Stimulated activated CD8-positive, alpha-beta memory T cell treated with anti-CD3 and anti-CD28 coated beads, Interleukin-4, amount 100 ng/mL, for 1 hour (primary cell): ENCODE data around the gene C1QTNF1.

Experiments used
- DNase-seq, 2 donors: peaks; one replicate each; pipeline ENCODE4 v3.0.0-alpha.2; 2020; ENCODE audit warnings: low read depth in 2 of 2, low spot score in 1 of 2

Gene C1QTNF1

DNA sequence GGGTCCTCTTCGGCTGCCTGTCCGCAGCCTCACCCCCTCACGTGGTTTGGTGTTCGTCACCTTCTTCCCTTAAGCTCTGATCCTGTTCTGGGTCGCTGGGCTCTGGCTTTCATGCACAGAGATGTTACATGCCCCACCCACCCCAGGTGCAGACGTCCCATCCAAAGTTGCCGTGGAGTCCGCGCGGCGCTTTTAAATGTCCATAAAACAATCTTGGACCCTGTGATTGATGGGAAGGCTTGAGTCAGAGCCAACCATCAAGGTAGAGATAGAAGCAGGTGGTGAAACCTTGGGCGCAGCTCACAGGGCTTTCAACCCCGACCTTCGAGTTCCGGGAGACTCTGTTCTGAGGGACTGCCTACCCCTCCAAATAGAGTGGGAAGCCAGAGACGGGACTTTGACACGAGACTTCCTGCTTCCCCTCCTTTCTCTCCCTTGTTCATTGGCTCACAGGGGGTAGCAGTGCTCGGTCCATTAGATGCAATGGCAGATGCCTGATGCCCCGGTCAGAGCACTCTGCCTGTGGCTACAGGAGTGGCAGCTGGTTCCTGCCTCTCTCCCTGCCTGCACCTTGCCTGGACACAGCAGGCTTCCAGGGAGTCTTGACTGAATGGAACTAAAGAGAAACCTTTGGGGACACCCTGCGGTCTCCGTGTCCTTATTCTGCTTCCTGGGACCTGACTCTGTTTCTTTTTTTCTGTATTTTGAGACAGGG lies 54.7 kb downstream of the C1QTNF1 start:
- no peak for DNase-seq

DNA sequence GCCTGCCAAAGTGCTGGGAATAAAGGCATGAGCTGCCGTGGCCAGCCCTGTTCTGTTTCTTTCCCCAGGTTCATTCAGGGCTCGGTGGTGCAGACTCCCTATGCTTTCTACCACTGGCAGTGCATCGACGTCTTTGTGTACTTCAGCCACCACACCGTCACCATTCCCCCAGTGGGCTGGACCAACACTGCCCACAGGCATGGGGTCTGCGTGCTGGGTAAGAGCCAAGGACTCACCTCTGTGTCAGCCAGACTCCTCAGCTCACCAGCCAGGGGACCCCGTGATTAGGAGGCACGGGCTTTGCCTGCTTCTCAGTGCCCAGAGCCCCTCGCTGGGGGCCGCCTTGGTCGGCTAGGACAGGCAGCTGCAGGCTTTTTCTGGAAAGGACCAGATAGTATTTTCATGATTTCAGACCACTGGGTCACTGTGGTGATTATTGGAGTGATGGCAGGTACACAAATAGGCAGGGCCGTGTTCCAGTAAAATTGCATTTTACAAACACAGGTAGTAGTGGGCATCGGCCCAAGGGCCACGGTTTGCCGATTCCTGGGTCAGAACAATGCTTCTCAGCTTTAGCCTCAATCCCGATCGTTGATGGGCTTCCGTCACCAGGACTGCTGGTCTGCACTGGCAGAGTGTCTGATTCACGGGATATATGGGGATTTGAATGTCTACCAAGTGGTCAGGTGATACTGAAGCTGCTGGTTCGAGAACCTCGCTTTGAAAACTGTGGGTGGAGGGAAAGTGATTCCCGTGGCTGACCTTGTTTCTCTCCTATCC lies 55.6 kb downstream of the C1QTNF1 start:
- no peak for DNase-seq

DNA sequence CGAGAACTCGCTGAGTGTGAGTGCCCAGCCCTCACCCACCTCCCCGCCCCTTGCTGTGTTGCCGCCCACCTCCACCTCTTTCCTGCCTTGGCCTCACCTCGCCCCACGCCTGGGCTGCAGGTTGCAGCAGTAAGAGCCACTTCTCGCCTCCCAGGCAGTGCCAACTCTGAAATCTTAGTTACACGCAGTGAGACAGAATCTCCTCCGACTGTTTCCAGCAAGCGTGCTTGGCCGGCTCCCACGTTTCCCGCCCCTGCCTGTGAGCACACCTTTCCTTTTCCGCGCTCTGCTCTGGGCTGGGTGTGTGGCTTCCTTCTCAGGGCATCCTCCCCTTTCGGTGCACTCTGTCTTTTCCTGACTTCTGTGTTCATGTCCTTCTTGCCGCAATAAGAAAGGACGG lies 56.4 kb downstream of the C1QTNF1 start:
- no peak for DNase-seq

DNA sequence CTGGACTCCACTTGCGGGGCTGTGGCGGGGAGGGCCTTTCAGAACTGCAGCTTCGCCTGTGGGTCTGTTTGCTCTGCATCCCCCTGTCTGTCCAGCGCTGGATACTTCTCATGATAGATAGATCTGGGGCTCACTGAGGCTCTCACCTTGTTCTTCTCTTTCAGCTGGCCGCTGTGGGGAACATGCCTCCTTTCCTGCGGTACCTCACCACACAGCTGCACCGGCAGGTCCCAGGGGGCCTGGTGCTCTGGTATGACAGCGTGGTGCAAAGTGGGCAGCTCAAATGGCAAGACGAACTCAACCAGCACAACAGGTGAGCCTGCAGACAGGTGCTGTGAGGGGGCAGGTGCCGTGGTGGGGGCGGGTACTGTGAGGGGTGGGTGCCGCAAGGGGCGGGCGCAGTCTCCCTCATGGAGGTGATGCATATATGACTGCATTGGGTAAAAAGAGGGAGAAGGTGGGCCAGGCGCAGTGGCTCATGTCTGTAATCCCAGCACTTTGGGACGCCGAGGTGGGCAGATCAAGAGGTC lies 56.9 kb downstream of the C1QTNF1 start:
- DNase-seq = no peak

DNA sequence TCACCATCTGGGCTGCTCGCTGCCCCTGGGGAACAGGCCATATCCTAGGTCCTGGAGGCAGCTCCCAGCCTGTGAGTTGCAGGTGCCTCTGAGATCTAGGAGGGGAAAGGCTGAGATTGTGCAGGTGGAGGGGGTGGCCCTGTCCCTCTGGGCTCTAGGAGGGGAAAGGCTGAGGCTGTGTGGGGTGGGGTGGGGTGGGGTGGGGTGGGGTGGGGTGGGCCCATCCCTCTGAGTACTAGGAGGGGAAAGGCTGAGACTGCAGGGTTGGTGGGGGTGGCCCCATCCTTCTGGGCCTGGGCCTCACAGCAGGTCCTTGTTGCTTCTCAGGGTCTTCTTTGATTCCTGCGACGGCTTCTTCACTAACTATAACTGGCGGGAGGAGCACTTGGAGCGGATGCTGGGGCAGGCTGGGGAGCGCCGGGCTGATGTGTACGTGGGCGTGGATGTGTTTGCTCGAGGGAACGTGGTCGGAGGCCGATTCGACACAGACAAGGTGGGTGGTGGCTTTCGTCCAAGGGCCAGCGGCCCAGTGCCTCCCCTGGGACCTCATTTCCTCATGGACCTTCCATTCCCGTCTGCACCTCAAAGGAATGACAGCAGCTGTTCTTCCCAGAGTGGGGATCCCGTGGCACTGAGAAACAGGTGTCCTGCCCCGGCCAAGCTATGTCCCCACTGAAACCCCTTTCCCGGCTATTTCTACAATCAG lies 57.8 kb downstream of the C1QTNF1 start:
- no peak for DNase-seq

DNA sequence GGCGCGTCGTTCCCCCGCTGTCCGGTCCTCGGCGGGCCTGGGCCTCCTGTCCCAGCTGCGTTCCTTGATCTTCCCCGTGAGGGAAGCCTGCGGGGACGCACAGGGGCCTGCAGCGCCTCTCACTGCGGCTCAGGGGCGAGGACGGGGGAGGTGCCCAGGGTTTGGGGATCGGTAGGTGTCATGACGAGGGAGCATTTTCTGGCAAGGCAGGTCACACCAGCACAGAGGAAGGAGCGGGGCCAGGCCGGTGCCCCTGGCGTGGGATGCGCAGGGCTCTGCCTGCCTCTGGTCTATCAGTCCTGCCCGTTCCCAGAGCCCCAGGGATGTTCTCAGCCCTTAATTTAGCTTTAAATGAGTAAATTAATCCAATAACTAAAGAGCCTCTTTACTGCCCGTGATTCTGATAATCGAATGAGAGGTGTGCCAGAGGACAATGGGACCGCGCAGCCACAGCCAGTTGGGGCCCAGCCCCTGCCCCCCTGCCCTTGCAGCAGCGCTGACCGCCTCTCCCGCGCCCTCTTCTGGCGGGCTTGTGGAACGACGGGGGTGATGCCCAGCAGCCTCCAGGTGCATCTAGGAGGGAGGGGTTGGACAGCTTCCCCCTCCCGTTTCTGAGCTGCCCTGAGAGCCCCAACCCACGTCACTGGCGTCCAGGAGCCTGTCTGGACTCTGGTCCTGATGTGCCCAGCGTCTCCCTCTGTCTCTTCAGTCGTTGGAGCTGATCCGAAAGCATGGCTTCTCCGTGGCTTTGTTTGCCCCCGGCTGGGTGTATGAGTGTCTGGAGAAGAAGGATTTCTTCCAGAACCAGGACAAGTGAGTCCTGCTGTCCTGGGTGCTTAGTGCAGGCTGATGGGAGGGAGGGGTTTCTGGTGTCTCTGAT lies 58.6 kb downstream of the C1QTNF1 start:
- DNase-seq = peak in 1 of 2 donors; percentile 21

DNA sequence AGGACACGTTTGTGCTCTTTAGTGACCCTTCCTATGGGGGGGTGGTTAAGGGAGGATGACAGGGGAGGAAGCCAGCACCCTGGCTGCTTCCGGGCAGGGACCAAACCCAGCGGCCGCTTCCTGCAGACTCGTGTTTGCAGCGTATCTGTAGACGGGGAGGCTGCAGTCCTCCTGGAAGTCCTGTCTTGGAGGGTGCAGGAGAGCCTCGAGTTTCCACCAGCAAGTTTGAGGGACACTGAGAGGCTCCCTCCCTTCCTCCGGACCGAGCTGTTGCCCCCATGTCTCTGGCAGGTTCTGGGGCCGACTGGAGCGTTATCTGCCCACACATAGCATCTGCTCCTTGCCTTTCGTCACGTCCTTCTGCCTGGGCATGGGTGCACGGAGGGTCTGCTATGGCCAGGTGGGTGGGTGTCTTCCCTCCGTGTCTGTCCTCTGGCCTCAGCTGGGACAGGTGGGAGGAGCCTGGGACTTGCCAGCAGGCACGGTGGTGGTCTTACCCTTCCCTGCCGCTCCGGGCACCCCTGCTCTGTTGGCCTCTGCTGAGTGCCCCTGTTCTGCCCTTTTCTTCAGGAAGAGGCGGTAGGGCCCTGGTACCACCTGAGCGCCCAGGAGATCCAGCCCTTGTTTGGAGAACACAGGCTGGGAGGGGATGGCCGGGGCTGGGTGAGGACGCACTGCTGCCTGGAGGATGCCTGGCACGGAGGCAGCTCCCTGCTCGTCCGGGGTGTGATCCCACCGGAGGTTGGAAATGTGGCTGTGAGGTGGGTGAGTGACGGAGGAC lies 59.4 kb downstream of the C1QTNF1 start:
- no peak for DNase-seq

DNA sequence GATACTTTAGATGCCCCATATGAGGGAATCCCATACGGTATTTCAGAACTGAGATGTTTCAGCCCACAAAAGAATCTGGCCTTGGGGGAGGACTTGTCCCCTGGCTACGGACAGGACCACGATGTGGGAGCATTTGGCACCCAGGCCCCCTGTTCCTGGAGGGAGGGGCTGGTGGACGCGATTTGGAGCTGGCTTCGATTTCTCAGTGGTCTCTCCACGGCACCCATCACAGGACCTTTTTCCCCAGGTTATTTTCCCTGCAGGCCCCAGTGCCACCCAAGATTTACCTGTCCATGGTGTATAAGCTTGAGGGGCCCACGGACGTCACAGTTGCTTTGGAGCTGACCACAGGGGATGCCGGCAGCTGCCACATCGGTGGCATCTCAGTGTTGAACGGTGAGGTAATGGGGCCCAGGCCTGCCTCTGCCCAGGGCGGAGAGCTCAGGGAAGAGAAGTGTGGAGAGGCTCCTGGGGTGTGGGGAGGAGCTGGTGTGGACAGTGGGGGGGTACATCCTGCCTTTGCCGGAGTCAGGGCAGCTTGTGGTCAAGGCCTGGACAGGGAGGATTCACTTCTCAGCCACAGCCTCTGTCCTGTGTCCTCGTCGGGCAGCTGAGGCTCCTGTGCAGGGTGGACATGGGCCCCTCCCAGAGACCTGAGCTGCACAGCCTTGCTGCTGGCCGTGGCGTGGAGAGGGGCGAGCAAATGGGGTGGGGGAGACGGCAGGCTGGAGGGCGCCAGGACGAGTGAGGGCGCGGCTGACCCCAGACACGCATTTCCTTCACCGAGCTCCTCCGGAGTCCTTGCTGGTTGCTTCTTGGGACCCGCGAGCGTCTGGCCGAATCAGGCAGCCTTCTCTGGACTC lies 60.6 kb downstream of the C1QTNF1 start:
- DNase-seq = no peak

DNA sequence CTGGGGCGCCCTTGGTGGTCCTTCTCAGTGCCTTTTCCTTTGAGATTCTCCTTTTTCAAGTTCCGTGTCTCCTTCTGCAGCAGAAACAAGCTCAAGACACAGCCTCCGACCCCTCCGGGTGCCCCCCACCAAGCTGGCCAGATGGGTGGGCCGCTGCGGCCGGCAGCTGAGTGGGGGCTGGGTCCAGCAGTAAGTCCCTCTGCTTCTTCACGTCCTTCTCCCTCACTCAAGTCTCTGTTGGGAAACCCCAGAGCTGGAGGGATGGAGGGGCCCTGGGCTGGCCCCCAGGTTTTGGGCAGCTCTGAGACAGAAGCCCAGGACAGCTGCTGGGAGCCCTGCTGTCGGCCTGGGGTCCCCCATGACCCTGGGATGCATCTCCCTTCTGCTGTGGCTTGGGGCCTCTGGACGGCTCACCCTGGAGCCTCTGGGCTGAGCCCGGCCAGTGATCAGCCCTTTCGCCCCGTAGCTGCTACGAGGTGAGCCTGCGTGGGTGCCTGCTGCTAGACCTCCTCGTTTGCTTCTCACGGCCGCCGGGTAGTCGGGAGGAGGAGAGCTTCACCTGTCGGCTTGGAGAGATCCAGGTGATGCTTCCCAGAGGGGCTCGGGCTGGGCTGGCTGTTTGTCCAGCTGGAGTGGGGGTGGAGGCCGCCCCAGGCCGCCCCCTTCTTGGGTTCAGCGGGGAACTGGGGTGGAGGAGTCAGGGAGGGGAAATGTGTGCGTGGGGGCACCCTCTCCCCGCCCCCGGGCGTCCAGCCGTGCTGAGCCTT lies 61.4 kb downstream of the C1QTNF1 start:
- DNase-seq = no peak

DNA sequence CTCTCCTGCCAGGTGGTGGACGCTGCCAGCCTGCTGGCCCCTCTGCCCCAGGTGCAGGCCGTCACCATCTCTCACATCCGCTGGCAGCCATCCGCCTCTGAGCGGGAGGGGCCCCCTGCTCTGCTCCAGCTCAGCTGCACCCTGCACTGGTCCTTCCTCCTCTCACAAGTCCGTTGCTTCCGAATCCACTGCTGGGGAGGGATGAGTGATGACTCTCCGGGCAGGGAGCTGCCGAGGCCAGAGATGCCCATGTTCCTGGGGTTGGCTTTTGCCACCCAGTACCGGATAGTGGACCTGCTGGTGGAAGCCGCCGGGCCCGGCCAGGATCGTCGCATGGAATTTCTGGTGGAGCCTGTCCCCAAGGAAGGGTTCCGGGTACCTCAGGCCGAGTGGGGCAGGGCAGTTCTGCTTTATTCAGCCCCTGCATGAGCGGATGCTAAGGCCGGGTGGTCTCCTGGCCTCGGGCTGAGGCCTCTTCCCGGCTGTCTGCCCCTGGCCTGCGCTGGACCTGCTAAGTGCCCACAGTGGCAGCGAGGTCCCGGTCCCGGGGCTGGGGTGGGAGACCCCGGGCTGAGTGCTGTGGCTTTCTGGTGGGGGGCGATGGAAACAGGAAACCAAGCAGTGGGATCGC lies 62.1 kb downstream of the C1QTNF1 start:
- no peak for DNase-seq

DNA sequence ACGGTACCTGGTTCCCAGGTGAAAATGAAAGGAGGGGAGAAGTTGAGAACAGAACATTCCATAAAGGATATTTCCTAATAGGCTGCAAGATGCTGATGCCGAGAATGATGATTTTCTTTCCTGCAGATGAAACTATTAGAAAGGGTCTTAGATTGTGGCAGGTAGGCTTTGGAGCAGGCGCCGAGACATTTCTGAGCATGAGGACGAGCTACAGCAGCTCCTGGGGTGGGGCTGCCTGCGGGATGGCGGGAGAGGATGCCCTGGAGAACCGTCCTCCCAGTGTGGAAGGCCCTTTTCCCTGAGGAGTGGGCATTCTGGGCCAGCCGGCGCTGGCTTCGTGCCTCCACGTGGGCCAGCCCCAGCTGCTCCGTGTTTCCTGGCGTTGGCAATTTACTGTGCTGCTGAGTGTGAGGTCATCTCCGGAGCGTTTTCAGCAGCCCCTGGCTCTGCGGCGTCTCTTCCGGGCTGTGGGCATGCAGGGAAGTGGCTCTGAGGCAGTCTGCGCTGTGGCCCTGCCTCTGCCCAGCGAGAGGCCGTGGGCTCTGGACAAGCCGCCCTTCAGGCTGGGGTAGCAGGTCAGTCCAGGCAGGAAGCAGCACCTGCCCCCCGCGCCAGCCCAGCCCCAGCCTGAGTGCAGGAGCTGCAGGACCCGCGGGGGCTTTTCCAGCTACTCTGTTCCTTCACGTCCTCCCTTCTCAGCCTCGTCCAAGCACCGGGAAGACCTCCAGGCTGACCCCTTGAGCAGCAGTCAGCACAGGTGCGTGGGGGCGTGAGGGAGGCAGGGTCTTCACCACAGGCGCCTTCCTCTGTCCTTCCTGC lies 62.8 kb downstream of the C1QTNF1 start:
- DNase-seq = no peak

DNA sequence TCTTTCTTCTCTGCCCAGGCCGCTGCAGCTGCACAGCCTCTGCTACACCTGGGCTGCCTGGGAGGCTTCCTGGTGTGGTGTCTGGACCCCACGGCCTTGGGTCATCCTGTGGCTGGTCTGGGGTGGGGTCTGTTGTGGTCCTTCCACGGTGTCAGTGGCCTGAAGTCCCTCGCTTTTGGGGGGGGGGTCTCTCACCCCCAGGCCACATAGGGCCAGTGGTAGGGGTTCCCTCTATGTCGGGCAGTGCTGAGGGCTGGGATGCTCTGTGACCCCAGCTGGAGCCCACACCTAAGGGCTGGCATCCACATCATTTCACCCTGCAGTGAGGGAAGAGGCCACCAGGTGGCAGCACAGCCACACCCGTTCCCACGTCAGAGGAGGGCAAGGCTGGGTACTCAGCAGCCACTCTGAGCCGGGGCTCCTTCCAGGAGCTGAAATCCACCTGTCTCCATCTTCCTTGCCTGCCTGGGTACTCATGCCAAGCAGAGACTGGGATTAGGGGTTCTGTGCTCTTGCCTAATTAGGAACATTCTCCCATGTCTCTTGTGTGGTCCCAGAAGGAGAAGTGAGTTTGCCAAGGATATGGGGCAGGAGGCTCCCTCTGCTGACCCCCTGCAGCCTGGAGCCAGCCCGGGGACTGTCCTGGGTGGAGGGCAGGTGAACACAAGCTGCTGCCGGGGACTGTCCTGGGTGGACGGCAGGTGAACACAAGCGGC lies 63.6 kb downstream of the C1QTNF1 start:
- peak in 1 of 2 donors; percentile 55 for DNase-seq

DNA sequence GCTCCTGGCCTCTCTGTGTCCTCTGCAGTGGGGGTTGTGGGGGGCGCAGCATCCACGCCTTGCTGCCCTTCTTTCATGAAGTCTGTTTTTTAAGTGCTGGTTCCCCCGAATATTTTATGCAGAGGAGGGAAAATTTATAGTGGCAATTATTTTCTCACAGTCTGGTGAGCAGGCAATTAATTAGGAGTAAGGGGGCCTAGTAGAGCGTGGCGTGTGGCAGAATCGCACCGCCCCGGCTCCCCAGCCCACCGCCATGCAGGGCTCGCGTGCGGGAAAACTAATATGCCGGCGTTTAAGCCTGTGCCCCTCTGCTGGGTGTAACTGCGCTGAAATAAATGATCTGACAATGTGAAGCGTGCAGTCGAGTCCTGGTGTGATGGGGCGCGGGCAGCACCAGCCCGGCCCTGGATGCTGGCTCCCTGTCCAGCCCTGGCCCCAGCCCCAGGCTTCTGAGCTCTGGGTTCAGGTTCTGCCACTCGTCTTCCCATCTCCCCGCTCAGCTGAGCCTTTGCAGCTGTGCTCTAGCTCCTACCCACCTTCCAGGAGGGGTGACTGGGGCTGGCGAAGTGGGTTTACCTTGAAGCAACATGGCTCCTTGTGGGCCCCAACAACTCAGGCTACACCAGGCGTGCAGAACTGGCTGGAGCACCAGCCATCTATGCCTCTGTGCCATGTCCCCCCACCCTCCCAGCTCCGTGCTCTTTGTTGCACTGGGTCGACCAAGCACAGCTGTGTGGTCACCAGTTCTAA lies 64.5 kb downstream of the C1QTNF1 start:
- DNase-seq = no peak

DNA sequence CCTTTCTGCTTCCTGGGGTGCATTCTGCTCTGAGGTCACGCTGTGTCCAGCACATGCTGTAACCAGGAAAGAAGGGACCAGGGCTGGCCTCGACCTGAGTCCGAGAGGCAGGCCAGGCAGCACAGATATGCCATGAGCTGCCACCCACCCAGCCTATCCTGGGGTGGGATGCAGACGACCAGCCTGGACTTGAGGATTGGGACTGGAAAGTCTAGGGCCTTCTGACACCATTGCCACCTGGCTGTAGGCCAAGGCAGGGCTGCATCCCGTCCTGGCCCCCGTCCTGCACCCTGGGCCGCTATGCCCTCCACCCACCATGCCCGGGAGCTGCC lies 65.0 kb downstream of the C1QTNF1 start:
- no peak for DNase-seq

DNA sequence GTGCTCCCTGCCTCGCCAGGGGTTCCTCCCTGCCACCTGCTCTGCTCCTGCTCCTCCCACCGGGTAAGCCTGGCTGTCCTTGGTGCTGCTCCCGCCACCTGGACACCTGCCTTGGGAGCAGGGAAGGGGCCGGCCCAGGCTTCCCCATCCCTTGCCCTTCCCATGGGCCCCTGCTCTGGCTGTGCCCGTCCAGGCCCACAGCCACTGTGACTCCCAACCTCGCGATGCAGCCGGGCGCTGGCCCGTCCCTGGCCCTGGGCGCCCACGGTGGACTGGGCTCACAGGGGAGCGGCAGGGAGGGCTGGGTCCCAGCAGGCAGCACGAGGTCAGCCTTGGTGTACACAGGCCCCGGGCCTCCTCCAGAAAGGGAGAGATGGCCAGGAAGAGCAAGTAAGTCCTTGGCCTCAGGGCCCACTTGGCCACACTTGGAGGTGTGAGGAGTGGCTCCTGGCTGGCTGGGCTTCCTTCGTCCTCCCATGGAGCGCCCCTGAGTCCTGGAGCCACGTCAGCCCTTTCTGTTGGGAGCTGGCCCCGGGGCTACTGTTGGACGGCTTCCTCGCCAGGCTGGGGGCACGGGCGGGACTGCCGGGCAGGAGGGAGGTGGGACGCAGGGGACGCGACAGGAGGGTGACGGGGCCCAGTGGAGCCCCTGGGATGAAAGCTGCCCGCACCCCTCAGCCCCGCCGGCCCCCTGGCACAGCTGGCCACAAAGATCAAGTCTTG lies 65.9 kb downstream of the C1QTNF1 start:
- no peak for DNase-seq
